GM12874 (cell line): ENCODE data around the gene KCNK7.
A peak's percentile ranks its signal among the peaks of the same experiment; 100 is the strongest.

Experiments
- TF ChIP-seq, protein P1 (sequence below): IDR thresholded peaks from 2 replicates; pipeline ENCODE4 v1.5.1; 2011; ENCODE audit warnings: low read depth, mild to moderate bottlenecking, control low read depth, low read length, moderate library complexity; ENCODE audit not compliant: insufficient read depth

The KCNK7 gene

DNA sequence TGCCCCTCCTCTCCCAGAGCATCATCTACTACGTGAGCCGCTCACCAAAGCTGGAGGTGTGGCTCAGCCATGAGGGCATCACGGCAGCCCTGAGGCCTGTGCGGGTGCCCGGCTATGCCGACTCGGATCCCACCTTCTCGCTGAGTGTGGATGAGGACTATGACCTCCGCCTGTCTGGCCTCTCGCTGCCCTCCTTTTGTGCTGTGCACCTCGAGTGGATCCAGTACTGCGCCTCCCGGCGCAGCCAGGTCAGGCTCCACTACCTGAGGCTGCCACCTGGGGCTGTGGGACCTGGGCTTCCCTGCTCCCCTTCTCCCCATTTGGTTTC lies 38.5 kb upstream of the KCNK7 start:
- TF ChIP-seq, protein P1, sequence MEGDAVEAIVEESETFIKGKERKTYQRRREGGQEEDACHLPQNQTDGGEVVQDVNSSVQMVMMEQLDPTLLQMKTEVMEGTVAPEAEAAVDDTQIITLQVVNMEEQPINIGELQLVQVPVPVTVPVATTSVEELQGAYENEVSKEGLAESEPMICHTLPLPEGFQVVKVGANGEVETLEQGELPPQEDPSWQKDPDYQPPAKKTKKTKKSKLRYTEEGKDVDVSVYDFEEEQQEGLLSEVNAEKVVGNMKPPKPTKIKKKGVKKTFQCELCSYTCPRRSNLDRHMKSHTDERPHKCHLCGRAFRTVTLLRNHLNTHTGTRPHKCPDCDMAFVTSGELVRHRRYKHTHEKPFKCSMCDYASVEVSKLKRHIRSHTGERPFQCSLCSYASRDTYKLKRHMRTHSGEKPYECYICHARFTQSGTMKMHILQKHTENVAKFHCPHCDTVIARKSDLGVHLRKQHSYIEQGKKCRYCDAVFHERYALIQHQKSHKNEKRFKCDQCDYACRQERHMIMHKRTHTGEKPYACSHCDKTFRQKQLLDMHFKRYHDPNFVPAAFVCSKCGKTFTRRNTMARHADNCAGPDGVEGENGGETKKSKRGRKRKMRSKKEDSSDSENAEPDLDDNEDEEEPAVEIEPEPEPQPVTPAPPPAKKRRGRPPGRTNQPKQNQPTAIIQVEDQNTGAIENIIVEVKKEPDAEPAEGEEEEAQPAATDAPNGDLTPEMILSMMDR, result no peak

DNA sequence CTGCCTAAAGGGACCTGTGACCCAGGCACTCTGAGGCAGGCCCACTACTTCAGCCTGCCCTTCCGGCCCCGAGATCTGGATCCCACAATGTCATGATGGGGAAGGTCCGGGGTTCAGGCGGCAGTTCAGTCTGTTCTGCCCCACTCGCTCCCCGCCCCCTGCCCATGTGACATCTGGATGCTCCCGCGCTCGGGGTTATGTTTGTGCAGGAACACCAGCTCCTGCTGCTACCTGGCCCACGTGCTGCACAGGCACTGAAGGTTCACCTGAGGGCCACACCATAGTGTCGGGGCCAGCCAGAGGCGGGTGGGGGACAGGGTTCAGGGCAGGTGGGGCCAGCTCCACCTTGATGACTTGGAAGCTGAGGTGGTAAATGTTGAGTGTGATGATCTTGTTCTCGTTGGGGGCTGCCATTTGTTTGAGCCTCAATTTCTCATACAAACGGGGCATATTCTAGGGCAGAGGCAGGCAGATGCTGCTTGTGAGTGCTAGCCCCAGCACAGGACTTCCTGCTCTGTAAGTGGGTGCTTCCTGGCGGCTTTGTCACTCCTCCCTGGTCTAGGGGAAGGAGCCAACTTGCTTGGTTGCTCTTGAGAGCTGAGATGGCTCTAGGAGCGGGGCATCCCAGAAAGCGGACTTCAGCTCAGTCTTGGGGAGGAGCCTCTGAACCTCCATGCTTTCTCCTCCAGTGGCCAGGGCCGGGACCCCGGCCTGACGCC lies 37.9 kb upstream of the KCNK7 start:
- TF ChIP-seq, protein P1, result no peak

DNA sequence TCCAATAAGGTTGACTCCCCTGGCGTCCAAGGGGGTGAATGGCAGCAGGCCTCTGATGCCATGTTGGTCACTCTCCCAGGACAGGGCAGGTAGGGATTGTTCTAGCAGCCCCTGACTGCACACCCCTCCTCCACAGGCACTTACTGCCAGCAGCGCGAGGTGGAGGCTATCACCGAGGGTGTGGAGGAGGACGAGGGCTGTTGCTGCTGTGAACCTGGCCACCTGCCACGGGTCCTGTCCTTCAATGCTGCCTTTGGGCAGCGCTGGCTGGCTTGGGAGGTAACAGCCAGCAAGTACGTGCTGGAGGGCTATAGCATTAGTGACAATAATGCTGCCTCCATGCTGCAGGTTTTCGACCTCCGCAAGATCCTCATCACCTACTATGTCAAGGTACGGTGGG lies 34.6 kb upstream of the KCNK7 start:
- TF ChIP-seq, protein P1, result no peak

DNA sequence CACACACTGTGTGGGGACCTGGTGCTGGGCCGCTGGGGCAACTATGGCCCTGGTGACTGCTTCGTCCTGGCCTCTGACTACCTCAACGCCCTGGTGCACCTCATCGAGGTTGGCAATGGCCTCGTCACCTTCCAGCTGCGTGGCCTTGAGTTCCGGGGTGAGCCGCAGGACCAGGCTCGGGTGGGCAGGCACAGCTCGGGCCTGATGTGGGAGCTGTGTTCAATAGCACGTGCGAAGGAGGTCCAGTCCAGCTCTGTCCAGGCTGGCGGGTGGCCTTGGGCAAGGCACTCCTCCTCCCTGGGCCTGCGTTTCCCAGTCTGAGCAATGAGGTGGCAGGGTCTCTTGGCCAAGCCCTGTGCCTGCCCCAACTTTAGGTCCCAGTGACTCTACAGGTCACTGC lies 34.0 kb upstream of the KCNK7 start:
- TF ChIP-seq, protein P1, result no peak

DNA sequence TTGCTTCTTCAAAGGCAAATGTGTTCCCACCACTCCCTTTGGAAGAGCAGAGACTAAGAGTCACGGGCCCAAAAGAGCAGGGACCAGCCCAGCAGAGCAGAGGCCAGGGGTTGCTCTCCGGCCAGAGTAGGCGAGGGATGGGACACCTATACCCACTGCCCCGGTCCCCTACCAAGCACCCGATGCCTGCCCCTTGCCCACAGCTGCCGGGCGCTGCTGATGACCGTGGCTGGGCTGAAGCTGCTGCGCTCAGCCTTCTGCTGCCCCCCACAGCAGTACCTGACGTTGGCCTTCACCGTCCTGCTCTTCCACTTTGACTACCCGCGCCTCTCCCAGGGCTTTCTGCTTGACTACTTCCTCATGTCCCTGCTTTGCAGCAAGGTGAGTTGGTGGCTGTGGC lies 31.6 kb upstream of the KCNK7 start:
- TF ChIP-seq, protein P1, result no peak

DNA sequence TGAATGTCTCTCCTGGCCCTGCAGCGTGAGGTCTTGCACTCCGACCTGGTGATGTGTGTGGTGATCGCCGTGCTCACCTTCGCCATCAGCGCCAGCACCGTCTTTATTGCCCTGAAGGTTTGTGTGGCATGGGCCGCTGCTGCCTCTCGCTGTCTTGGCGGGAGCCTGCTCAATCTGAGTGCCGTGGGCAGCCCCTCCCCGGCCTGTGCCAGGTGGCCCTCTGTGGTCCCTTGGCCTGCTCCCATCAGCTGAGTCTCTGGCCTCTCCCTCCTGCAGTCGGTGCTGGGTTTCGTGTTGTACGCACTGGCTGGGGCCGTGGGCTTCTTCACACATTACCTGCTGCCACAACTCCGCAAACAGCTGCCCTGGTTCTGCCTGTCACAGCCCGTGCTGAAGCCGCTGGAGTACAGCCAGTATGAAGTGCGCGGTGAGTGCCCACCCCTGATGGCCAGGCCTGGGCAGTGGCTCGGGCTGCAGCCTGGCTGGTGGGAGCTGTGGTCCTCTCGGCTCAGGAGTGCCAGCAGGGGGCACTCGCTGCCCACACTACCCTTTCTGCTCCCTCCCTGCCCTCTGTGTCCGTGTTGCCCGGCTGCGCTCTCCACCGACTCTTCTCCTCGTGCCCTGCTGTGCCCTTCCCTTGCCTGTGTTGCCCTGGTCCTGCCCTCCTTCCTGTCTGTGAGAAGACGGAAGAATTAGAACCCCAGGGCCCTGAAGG lies 30.2 kb upstream of the KCNK7 start:
- TF ChIP-seq, protein P1, result peak; percentile 88

DNA sequence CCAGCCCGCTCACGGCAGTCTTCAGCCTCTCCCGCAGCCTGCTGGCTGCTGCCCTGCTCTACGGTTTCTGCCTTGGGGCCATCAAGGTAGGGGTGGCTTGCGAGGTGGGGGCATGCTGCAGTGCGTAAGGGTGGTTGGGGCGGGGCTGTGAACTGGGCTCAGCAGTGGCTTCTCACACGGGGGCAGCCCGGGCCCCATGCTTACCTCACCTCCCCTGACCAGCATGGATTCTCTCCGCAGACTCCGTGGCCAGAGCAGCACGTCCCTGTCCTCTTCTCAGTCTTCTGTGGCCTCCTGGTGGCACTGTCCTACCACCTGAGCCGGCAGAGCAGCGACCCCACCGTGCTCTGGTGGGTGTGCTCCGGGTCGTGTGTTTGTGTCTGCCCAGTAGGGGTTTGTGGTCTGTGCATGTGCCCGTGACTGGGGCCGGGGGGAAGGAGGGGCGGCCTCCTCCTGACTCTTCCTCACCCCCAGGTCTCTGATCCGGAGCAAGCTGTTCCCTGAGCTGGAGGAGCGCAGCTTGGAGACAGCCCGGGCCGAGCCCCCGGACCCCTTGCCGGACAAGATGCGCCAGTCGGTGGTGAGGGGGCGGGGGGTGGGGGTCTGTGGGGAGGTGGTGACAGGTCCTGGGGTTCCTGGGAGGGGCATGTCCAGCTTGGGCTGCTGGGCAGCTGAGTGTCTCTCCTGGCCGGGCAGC lies 29.5 kb upstream of the KCNK7 start:
- TF ChIP-seq, protein P1, result no peak
